Stomach (tissue), 9 donors: Measurements from ENCODE around the gene ABCA6. TPM values are rescaled to one million over a fixed set of nuclear protein-coding genes. Genes with fewer than 3 reads are reported as not detected.

Experiments
- DNase-seq, 2 donors: peaks; one replicate each; pipeline versions ENCODE4 v3.0.0 to v3.0.0-alpha.2; 2013 to 2019
- H3K27ac ChIP-seq, 5 donors: fragments of 200-600 bp in 4 of 5; sonication (generic) in 4 of 5; one replicate each; pipeline ENCODE4 v1.5.1; 2013 to 2019; ENCODE audit warnings: mild to moderate bottlenecking in 1 of 5, moderate library complexity in 1 of 5
- H3K27me3 ChIP-seq, 3 donors: fragments of 200-600 bp; sonication (generic); one replicate each; pipeline ENCODE4 v1.5.1; 2017 to 2019; ENCODE audit warnings: mixed run types in 1 of 3
- H3K36me3 ChIP-seq, 4 donors: fragments of 200-600 bp; sonication (generic); 1 replicate in 3 of 4; 2 replicates in 1 of 4; pipeline ENCODE4 v1.5.1; 2016 to 2019
- H3K4me1 ChIP-seq, 4 donors: fragments of 200-600 bp; sonication (generic); one replicate each; pipeline ENCODE4 v1.5.1; 2016 to 2019
- H3K4me3 ChIP-seq, 4 donors: fragments of 200-600 bp; sonication (generic) in 3 of 4; one replicate each; pipeline ENCODE4 v1.5.1; 2016 to 2019; ENCODE audit warnings: mild to moderate bottlenecking in 1 of 4
- H3K9me3 ChIP-seq, 4 donors: fragments of 200-600 bp; sonication (generic); one replicate each; pipeline ENCODE4 v1.5.1; 2016 to 2019
- CTCF ChIP-seq, 7 experiments: fragments of 450-650 bp in 4 of 7; fragments of 200-600 bp in 3 of 7; sonication (generic) in 3 of 7; IDR thresholded peaks; one replicate each; pipeline ENCODE4 v1.5.1; 2016 to 2019; ENCODE audit warnings: antibody characterized with exemption in 7 of 7, control low read depth in 2 of 7, mild to moderate bottlenecking in 1 of 7
- EP300 ChIP-seq: sonication (generic); formaldehyde crosslinking; IDR thresholded peaks from one replicate; pipeline ENCODE4 v1.6.1; 2017; ENCODE audit warnings: antibody characterized with exemption
- POLR2A ChIP-seq, 4 donors: fragments of 450-650 bp; IDR thresholded peaks; one replicate each; pipeline ENCODE4 v1.6.1; 2016; ENCODE audit warnings: antibody characterized with exemption in 4 of 4, control low read depth in 2 of 4, mild to moderate bottlenecking in 1 of 4, moderate library complexity in 1 of 4
- POLR2AphosphoS5 ChIP-seq, 3 donors: sonication (generic); formaldehyde crosslinking; IDR thresholded peaks; one replicate each; pipeline ENCODE4 v1.6.1; 2016; ENCODE audit warnings: antibody characterized with exemption in 3 of 3
- WGBS, 5 donors: extraction: QIAGEN DNeasy Blood & Tissue Kit in 3 of 5; methylation state at CpG; one replicate each; pipeline versions ENCODE4 v1.1.5 to v1.1.7; 2013 to 2018; 5-methylcytosine and 5-hydroxymethylcytosine counted together
- intact Hi-C: fragments of 100-400 bp; cut with DNase I; formaldehyde crosslinking; loops from one replicate; pipeline ENCODE4 v1.15.1; 2023; ENCODE audit warnings: low total_unique reads
- polyA plus RNA-seq, 3 donors: library from polyadenylated mRNA; stranded (reverse); fragments of 200-250 nt; gene quantifications; one replicate each; pipeline ENCODE4 v1.2.3, GENCODE V29; 2013
- total RNA-seq, 5 donors: library from RNA; depleted of rRNA; stranded (reverse); fragments of >200 nt; gene quantifications; one replicate each; pipeline versions ENCODE4 v1.1.0 to v1.2.3, GENCODE V29; 2014 to 2016
- donor health status: healthy with polysubstance abuse.
- donor health status: Bipolar disorder and iron deficiency.
- donor health status: healthy.

The ABCA6 gene
- total and polyA plus RNA-seq, 8 donors: 4.5 to 97.9 (median 19.2) TPM

GRCh38 chr17:69093995-69094394, 47.7 kb downstream of the ABCA6 start:
- Histone ChIP-seq H3K4me3 (no peak overlapping the region), H3K27ac (no peak overlapping the region), H3K9me3 (no peaks in the 10 kb centered on the region), H3K27me3 (no peaks in the 10 kb centered on the region), H3K36me3 (peaks cover 0 to 18% (median 6%) of the 10 kb centered on the region in 4 donors), H3K4me1 (no peaks in the 10 kb centered on the region)
- 81 to 95% (median 90%) methylated on average over 2 of the region's 2 CpGs for WGBS, 5 donors
- no peak for DNase-seq
- no peak for TF ChIP-seq EP300
- TF ChIP-seq CTCF (IDR thresholded peaks at IDR 0.05): no peak
- no peak for TF ChIP-seq POLR2A (IDR thresholded peaks at IDR 0.05)
- no peak for TF ChIP-seq POLR2AphosphoS5 (IDR thresholded peaks at IDR 0.05)
- intact Hi-C loops: no loop called here

DNA sequence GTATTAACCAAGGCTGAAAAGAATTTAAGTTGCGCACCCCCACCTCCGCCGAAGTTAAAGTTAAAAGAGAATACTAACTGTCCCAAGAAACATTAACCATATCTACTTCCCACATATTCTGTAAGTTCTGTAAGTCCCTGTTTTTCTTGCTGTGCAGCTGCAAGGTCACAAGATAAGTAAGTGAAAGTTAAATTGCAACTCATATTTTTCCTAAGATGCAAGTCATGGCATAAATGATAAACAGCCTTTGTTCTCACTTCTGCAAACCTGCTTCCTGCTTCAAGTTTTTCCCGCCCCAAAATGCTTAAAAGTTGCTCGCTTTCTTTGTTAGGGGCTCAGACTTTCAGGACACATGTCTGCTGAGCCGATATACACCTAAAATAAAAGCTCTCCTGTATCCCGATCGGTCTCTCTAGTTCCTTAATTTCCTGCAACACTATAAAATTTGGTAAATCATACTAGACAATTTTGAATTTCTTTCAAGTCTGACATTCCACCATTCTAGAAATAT, 48.4 kb downstream of the ABCA6 start:
- 24 to 39% (median 36%) methylated on average over 8 of the region's 8 CpGs for WGBS, 5 donors
- H3K9me3 ChIP-seq: no peaks in the 10 kb centered on the region

GRCh38 chr17:69090365-69090764, 51.3 kb downstream of the ABCA6 start:
- TF ChIP-seq EP300 (no peak), POLR2AphosphoS5 (IDR thresholded peaks at IDR 0.05) (no peak), POLR2A (IDR thresholded peaks at IDR 0.05) (no peak), CTCF (IDR thresholded peaks at IDR 0.05) (no peak)
- Histone ChIP-seq H3K4me1 (no peaks in the 10 kb centered on the region), H3K9me3 (no peaks in the 10 kb centered on the region), H3K27ac (no peak overlapping the region), H3K36me3 (peaks cover 0 to 14% (median 6%) of the 10 kb centered on the region in 4 donors), H3K27me3 (no peaks in the 10 kb centered on the region), H3K4me3 (no peak overlapping the region)
- no peak for DNase-seq
- WGBS, 5 donors: 73 to 89% (median 77%) methylated on average over 4 of the region's 4 CpGs
- intact Hi-C loops: no loop called here

More for the DNA sequence above, 48.4 kb downstream of the ABCA6 start:
- Histone ChIP-seq H3K36me3 (peaks cover 0 to 18% (median 6%) of the 10 kb centered on the region in 4 donors), H3K4me1 (no peaks in the 10 kb centered on the region), H3K27me3 (no peaks in the 10 kb centered on the region), H3K27ac (peak overlapping the region in 2 of 5 donors; percentile 1 to 13), H3K4me3 (peak overlapping the region in 1 of 4 donors; percentile 7)
- TF ChIP-seq POLR2AphosphoS5 (IDR thresholded peaks at IDR 0.05) (peak in 1 of 3 donors; percentile 38), EP300 (no peak)
- intact Hi-C loops: no loop called here
- peak in 1 of 2 donors; percentile 65 for DNase-seq

- H3K27ac ChIP-seq: no peak overlapping the region
- H3K4me3 ChIP-seq: no peak overlapping the region
- WGBS, 5 donors: 78 to 87% (median 81%) methylated on average over 4 of the region's 4 CpGs
- no peaks in the 10 kb centered on the region for H3K9me3 ChIP-seq
- DNase-seq: no peak
- no peaks in the 10 kb centered on the region for H3K4me1 ChIP-seq
- TF ChIP-seq EP300 (no peak), POLR2AphosphoS5 (IDR thresholded peaks at IDR 0.05) (no peak), CTCF (IDR thresholded peaks at IDR 0.05) (no peak), POLR2A (IDR thresholded peaks at IDR 0.05) (no peak)
- H3K27me3 ChIP-seq: no peaks in the 10 kb centered on the region
- intact Hi-C loops: no loop called here
- H3K36me3 ChIP-seq: peaks cover 0 to 12% (median 10%) of the 10 kb centered on the region in 4 donors
Measured at GRCh38 chr17:69088643-69089200, 53.0 kb downstream of the ABCA6 start.

- Histone ChIP-seq H3K27ac (no peak overlapping the region), H3K4me1 (no peaks in the 10 kb centered on the region), H3K4me3 (no peak overlapping the region), H3K9me3 (peaks cover 0 to 11% (median 5%) of the 10 kb centered on the region in 4 donors), H3K36me3 (peaks cover 0 to 32% (median 22%) of the 10 kb centered on the region in 4 donors), H3K27me3 (no peaks in the 10 kb centered on the region)
- TF ChIP-seq POLR2A (IDR thresholded peaks at IDR 0.05): no peak
- no peak for TF ChIP-seq CTCF (IDR thresholded peaks at IDR 0.05)
- TF ChIP-seq POLR2AphosphoS5 (IDR thresholded peaks at IDR 0.05): no peak
- no peak for TF ChIP-seq EP300
- WGBS, 5 donors: 91 to 100% (median 97%) methylated on average over 1 of the region's 1 CpG
- intact Hi-C loops: no loop called here
- peak in 1 of 2 donors; percentile 35 for DNase-seq
Measured at GRCh38 chr17:69086641-69087040, 55.1 kb downstream of the ABCA6 start.
